Astrocyte (in vitro differentiated cells and primary cell): ENCODE results near the gene NCF2.

Experiments used
- CTCF ChIP-seq: IDR thresholded peaks from 2 replicates; pipeline ENCODE4 v1.5.1; 2011; ENCODE audit warnings: low read depth, mild to moderate bottlenecking, inconsistent platforms, low read length, moderate library complexity; ENCODE audit not compliant: insufficient read depth
- EZH2 ChIP-seq: IDR thresholded peaks from 2 replicates; pipeline ENCODE4 v1.6.1; 2012; ENCODE audit warnings: mild to moderate bottlenecking, low read length, inconsistent platforms; ENCODE audit not compliant: insufficient read depth

GRCh38 chr1:183552441-183552840 is 37.8 kb downstream of the NCF2 start:
- TF ChIP-seq CTCF (no peak), EZH2 (no peak)
